Suprapubic skin (tissue), 4 donors: ENCODE data around the gene IGF2BP2. TPM values are rescaled to one million over a fixed set of nuclear protein-coding genes. Genes with fewer than 3 reads are reported as not detected.
"Not testable (repeated sequence)": the region's sequence is repeated elsewhere in the genome, so short reads cannot be mapped to it uniquely, and the experiment has no call there.

Experiments
- DNase-seq, 2 donors: peaks; one replicate each; pipeline ENCODE4 v3.0.0-alpha.2; 2019; ENCODE audit warnings: low spot score in 2 of 2
- H3K27ac ChIP-seq: fragments of 200-600 bp; sonication (generic); one replicate; pipeline ENCODE4 v1.5.1; 2019
- H3K27me3 ChIP-seq: fragments of 200-600 bp; sonication (generic); one replicate; pipeline ENCODE4 v1.5.1; 2019
- H3K36me3 ChIP-seq: fragments of 200-600 bp; sonication (generic); one replicate; pipeline ENCODE4 v1.5.1; 2019
- H3K4me1 ChIP-seq: fragments of 200-600 bp; sonication (generic); one replicate; pipeline ENCODE4 v1.5.1; 2019
- H3K4me3 ChIP-seq: fragments of 200-600 bp; sonication (generic); one replicate; pipeline ENCODE4 v1.5.1; 2019; ENCODE audit warnings: mild to moderate bottlenecking
- H3K9me3 ChIP-seq: fragments of 200-600 bp; sonication (generic); one replicate; pipeline ENCODE4 v1.5.1; 2019
- EP300 ChIP-seq: sonication (generic); formaldehyde crosslinking; IDR thresholded peaks from one replicate; pipeline ENCODE4 v1.6.1; 2017; ENCODE audit warnings: antibody characterized with exemption
- POLR2A ChIP-seq, 2 donors: fragments of 450-650 bp; IDR thresholded peaks; one replicate each; pipeline ENCODE4 v1.6.1; 2017; ENCODE audit warnings: antibody characterized with exemption in 2 of 2, mild to moderate bottlenecking in 2 of 2, moderate library complexity in 2 of 2
- POLR2AphosphoS5 ChIP-seq, 3 donors: sonication (generic); formaldehyde crosslinking; IDR thresholded peaks; one replicate each; pipeline ENCODE4 v1.6.1; 2017; ENCODE audit warnings: antibody characterized with exemption in 3 of 3
- WGBS: methylation state at CpG from one replicate; pipeline ENCODE4 v1.1.5; 2018; 5-methylcytosine and 5-hydroxymethylcytosine counted together
- total RNA-seq, 4 donors: library from RNA; depleted of rRNA; stranded (reverse); fragments of >200 nt; gene quantifications; one replicate each; pipeline ENCODE4 v1.1.0, GENCODE V29; 2016
- TF ChIP-seq, protein P1 (sequence below), 2 donors: fragments of 200-600 bp in 1 of 2; fragments of 450-650 bp in 1 of 2; sonication (generic) in 1 of 2; IDR thresholded peaks; one replicate each; pipeline ENCODE4 v1.5.1; 2016 to 2019; ENCODE audit warnings: antibody characterized with exemption in 2 of 2, mild to moderate bottlenecking in 1 of 2, moderate library complexity in 1 of 2

The IGF2BP2 gene
- total RNA-seq, 4 donors from 2014 or later = 7.6 to 29.9 (median 8.4) TPM

DNA sequence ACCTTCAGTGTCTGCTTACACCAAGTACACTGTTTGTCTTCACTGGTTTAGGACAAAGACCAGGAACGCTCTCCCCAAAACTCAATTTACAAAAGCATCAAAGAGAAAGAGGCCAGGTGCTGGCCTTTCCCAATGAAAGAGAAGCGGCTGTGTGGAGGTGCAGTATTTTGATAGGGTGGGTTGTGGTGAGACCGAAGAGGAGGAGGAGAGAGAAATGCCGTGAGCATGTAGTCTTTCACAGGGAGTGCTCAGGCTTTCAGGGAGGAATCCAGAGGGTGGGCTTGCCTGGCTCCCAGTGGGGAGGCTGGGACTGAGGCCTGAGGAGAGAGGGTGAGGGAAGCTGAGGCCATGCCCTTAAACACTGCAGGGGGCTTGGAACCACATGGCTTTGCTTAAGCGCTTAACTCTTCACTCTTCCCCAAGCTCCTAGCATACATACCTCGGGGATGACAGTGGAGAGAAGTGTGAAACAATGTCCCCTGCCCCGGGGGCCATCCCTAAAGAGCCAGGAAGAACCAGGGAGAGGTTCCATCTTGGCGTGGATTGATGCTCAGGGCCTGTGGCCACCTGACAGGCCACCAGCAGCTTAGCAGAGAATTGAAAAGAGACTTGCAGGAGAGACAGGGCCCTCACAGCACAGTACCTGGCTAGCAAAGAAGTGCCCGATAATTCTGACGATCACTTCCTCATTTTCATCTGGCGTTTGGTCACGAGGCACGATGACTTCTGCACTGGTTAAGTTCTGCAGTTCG lies 178.3 kb downstream of the IGF2BP2 start:
- peaks cover 16% of the 10 kb centered on the region for H3K36me3 ChIP-seq
- H3K27me3 ChIP-seq = no peaks in the 10 kb centered on the region
- H3K4me3 ChIP-seq = no peak overlapping the region
- peak in 1 of 2 donors; percentile 57 for DNase-seq
- H3K27ac ChIP-seq = no peak overlapping the region
- H3K9me3 ChIP-seq = no peaks in the 10 kb centered on the region
- WGBS = 76% methylated on average over 14 of the region's 14 CpGs
- no peak for TF ChIP-seq POLR2A (IDR thresholded peaks at IDR 0.05)
- TF ChIP-seq POLR2AphosphoS5 (IDR thresholded peaks at IDR 0.05) = no peak
- no peak for TF ChIP-seq EP300
- TF ChIP-seq, protein P1, sequence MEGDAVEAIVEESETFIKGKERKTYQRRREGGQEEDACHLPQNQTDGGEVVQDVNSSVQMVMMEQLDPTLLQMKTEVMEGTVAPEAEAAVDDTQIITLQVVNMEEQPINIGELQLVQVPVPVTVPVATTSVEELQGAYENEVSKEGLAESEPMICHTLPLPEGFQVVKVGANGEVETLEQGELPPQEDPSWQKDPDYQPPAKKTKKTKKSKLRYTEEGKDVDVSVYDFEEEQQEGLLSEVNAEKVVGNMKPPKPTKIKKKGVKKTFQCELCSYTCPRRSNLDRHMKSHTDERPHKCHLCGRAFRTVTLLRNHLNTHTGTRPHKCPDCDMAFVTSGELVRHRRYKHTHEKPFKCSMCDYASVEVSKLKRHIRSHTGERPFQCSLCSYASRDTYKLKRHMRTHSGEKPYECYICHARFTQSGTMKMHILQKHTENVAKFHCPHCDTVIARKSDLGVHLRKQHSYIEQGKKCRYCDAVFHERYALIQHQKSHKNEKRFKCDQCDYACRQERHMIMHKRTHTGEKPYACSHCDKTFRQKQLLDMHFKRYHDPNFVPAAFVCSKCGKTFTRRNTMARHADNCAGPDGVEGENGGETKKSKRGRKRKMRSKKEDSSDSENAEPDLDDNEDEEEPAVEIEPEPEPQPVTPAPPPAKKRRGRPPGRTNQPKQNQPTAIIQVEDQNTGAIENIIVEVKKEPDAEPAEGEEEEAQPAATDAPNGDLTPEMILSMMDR (IDR thresholded peaks at IDR 0.05) = no peak
- no peaks in the 10 kb centered on the region for H3K4me1 ChIP-seq

DNA sequence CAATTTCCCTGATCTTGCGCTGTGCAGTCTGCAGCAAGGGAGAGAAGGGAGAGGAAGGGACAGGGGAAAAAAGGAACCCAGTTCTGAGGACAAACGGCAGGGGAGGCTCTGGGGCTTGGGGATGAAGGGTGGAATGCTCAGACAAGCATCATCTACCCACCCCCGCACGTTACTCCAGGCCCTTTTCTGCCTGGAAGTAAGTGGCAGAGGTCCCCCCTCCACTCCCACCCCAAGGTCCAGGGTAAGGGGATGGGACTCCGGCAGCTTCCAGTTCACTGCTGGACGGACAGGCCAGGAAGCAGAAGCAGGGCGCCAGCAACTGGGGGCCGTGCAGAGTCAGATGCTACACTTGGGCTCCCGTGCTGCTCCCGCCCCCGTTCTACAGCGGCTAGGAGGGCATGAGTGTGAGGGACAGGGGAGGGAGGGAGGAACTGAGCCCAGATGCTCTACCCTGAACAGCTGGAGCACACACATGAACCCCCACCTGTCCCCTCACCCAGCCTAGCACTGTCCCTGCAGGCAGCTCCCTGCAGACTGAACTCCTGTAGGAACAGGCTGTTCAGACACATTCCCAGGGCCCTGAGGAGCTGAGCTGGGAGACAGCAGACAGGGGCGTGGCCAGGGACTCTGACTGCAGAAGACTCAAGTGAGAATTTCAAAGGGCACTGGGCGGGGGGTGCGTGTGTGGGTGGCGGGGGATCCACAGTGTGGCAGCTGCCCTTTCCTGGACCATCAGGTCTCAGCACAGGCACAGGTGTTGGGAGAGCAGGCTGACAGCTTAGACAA lies 179.1 kb downstream of the IGF2BP2 start:
- H3K27ac ChIP-seq = no peak overlapping the region
- H3K9me3 ChIP-seq = no peaks in the 10 kb centered on the region
- H3K4me1 ChIP-seq = no peaks in the 10 kb centered on the region
- peaks cover 16% of the 10 kb centered on the region for H3K36me3 ChIP-seq
- 81% methylated on average over 9 of the region's 16 CpGs for WGBS
- no peak overlapping the region for H3K4me3 ChIP-seq
- peak in 1 of 2 donors; percentile 62 for DNase-seq
- TF ChIP-seq POLR2A (IDR thresholded peaks at IDR 0.05) = no peak
- TF ChIP-seq POLR2AphosphoS5 (IDR thresholded peaks at IDR 0.05) = no peak
- TF ChIP-seq, protein P1 (IDR thresholded peaks at IDR 0.05) = no peak
- TF ChIP-seq EP300 = no peak
- no peaks in the 10 kb centered on the region for H3K27me3 ChIP-seq

DNA sequence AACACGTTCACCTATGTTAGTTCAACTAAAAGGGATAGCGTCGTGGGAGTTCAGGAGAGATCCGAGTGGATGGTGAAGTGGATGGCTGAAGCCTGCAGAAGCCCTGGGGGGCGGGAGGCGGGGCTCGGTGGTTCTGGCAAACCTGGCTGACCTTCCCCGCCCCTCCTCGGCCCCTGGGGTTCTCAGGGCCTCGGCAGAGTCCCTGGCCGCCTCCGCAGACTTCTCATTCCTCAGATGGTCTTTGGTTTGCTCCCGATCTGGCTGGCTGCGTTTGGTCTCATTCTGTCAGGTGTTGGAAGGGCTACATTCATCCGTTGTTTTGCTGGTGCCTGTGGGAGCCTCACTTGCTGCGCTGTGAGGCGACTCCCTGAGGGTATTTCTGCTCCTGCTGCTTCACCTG lies 179.7 kb downstream of the IGF2BP2 start:
- H3K27me3 ChIP-seq, H3K9me3 ChIP-seq, H3K4me3 ChIP-seq, H3K27ac ChIP-seq, H3K4me1 ChIP-seq: not testable (repeated sequence)
- peak in 1 of 2 donors; percentile 40 for DNase-seq
- peaks cover 16% of the 10 kb centered on the region for H3K36me3 ChIP-seq
- WGBS = 82% methylated on average over 17 of the region's 17 CpGs

DNA sequence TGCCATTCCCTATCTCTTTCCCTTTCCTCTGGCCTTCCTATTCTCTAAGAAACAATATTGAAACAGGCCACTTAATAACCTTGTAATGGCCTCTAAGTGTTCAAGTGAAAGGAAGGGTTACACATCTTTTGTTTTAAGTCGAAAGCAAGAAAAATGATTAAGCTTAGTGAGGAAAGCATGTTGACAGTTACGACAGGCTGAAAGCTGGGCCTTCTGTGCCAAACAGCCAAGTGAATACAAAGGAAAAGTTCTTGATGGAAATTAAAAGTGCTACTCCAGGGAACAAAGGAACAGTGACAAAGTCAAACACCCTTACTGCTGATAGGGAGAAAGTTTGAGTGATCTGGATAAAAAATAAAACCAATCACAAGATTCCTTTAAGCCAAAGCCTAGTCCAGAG lies 184.5 kb downstream of the IGF2BP2 start:
- no peak overlapping the region for H3K27ac ChIP-seq

DNA sequence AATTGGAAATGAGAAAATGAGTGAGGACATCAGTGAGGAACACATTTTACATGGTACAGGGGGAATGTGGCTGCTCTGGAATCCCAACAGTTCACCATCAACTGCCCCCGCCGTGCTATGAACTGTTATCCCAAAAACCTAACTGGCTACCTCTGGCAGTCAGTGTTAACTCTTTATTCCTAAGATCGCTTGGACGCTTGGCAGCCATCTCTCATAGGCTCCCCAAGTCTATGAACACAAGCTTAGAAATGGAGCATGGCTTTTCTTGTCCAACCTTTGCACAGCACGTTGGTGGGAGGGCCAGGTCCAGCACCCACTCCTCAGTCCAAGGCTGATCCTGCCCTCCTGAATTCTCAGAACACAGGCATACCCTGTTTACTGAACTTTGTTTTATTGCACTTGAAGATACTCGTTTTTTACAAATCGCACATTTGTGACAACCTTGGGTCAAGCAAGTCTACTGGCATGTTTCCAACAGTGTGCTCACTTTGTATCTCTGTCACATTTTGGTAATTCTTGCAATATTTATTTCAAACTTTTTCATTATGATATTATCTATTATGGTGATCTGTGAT lies 185.1 kb downstream of the IGF2BP2 start:
- Histone ChIP-seq H3K4me3 (no peak overlapping the region), H3K9me3 (no peaks in the 10 kb centered on the region), H3K4me1 (no peaks in the 10 kb centered on the region), H3K27me3 (no peaks in the 10 kb centered on the region), H3K27ac (no peak overlapping the region), H3K36me3 (no peaks in the 10 kb centered on the region)
- TF ChIP-seq, protein P1 (IDR thresholded peaks at IDR 0.05) = no peak
- TF ChIP-seq POLR2AphosphoS5 (IDR thresholded peaks at IDR 0.05) = no peak
- no peak for TF ChIP-seq EP300
- 74% methylated on average over 7 of the region's 7 CpGs for WGBS
- DNase-seq = no peak

More for the DNA sequence above, 184.5 kb downstream of the IGF2BP2 start:
- TF ChIP-seq POLR2A (IDR thresholded peaks at IDR 0.05) (no peak), EP300 (no peak), POLR2AphosphoS5 (IDR thresholded peaks at IDR 0.05) (no peak)
- TF ChIP-seq, protein P1 (IDR thresholded peaks at IDR 0.05) = no peak
- DNase-seq = no peak
- Histone ChIP-seq H3K9me3 (no peaks in the 10 kb centered on the region), H3K4me3 (no peak overlapping the region), H3K27me3 (no peaks in the 10 kb centered on the region), H3K36me3 (peaks cover 3% of the 10 kb centered on the region), H3K4me1 (no peaks in the 10 kb centered on the region)
- WGBS = 75% methylated on average over 2 of the region's 2 CpGs

DNA sequence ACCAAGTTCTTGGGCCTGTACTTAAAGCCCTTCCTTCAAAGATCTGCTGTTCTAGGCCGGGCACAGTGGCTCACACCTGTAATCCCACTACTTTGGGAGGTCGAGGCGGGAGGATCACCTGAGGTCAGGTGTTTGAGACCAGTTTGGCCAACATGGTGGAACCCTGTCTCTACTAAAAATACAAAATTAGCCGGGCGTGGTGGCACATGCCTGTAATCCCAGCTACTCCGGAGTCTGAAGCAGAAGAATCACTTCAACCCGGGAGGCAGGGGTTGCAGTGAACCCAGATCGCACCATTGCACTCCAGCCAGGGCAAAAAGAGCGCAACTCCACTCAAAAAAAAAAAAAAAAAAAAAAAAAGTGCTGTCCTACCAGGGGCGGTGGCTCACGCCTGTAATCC lies 186.2 kb downstream of the IGF2BP2 start:
- not testable (repeated sequence) for H3K9me3 ChIP-seq, H3K4me3 ChIP-seq, H3K4me1 ChIP-seq, H3K27me3 ChIP-seq, H3K36me3 ChIP-seq, DNase-seq, H3K27ac ChIP-seq
- WGBS = 98% methylated on average over 11 of the region's 11 CpGs
